IPS-11a (cell line): ENCODE results near the gene GPR78.

Source experiments
- H3K4me3 ChIP-seq: one replicate; pipeline ENCODE4 v1.5.1; 2013; ENCODE audit warnings: low read depth, low read length, control low read depth

The GPR78 gene

GRCh38 chr4:8546766-8547107 is 33.5 kb upstream of the GPR78 start:
- H3K4me3 ChIP-seq: no peak overlapping the region

- H3K4me3 ChIP-seq: no peak overlapping the region
These were observed 32.9 kb upstream of the GPR78 start for GRCh38 chr4:8547108-8547911.

- H3K4me3 ChIP-seq: no peak overlapping the region
These were observed 32.1 kb upstream of the GPR78 start for GRCh38 chr4:8547912-8548730.

- no peak overlapping the region for H3K4me3 ChIP-seq
These were observed 31.4 kb upstream of the GPR78 start for GRCh38 chr4:8548731-8549351.

DNA sequence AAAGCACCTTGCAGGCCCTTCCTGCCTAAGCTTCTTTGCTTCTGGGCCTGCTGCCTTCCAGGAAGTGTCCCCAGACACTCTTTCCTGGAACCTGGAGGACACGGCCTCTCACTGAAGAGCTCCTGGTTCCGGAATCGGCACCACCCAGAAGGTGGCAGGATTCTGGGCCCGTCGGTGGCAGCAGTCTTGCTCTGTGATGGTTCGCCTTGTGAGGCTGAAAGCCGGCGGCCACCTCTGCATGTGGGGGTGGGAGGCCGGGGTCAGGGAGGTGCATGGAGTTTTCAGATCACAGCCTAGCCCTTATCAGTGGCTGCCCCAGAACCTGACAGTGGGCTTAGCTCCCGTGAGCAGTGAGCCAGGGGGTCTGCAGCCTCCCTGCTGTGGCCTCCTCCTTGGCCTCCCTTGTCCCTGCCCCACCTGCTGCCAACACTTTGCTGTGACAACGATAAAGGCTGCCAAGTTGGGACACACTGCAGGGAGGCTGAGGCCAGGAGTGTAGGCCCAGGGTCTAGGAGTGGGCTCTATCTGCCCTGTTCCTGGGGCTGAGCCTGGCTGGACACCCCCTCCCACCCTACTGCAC is 30.8 kb upstream of the GPR78 start:
- no peak overlapping the region for H3K4me3 ChIP-seq

GRCh38 chr4:8550691-8551090 is 29.5 kb upstream of the GPR78 start:
- no peak overlapping the region for H3K4me3 ChIP-seq

DNA sequence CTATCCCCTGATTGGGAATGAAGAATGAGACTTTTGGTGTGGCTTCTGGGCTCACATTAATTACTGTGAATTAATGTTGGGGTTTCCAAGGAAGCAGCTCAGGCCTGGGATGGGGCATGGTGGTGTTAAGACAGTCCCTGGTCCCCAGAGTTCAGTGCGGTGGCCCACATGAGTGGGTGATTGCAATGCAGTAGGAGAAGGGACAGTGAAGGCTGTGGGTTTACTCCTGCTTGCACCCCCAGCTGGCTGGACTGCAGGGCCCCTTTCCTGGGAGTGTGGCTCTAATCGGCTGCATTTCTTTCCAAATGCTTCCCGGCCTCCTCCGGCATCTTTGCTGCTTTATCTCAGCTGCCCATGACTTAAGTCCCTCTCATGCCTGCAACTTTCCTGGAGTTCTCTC is 28.2 kb upstream of the GPR78 start:
- no peak overlapping the region for H3K4me3 ChIP-seq

DNA sequence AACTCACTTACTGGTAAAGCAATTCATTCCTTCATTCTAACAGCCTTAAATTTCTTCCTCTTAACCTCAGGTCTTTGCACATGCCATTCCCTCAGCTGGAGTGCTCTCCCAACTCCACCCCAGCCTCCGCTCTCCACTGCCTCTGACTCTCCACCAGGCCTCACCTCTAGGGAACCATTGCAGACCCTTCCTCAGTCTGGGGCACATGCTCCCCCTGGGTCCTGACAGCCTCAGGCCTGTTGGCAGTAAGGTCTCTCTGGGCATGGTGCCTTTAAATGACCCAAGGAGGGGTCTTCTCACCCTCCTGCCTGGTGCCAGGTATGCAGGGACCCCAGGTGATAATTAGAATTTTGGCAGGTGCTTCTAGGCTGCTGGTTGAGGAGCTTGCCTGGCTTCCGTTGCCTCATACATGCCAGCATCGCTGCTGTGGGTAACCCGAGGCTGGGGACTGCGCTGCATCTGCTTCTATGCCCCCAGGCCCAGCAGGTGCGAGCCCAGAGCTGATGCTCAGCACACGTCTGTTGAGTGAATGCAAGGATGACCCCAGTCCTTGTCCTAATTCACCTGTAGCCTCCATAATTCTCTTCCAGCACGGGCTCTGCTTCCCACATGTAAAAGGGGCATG is 27.5 kb upstream of the GPR78 start:
- H3K4me3 ChIP-seq: no peak overlapping the region

DNA sequence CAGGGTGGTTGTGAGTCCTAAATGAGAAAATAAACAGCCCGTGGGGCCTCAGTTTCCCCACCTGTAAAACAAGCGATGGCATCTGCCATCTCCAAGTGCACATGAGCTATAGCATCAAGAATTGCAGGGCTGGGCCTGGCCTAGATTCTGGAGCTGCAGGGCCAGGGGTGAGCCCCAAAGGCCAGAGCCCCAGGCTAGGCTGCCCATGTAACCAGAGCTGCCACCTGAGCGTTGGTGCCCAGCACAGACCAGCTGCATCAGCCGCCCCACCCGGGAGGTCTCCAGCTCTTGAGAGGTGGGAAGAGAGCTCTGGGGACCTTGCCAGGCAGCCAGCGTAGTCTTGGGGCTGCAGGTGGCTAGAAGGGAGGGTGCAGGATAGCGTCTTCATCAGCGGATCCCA is 27.0 kb upstream of the GPR78 start:
- H3K4me3 ChIP-seq: no peak overlapping the region

GRCh38 chr4:8553991-8554405 is 26.2 kb upstream of the GPR78 start:
- no peak overlapping the region for H3K4me3 ChIP-seq

DNA sequence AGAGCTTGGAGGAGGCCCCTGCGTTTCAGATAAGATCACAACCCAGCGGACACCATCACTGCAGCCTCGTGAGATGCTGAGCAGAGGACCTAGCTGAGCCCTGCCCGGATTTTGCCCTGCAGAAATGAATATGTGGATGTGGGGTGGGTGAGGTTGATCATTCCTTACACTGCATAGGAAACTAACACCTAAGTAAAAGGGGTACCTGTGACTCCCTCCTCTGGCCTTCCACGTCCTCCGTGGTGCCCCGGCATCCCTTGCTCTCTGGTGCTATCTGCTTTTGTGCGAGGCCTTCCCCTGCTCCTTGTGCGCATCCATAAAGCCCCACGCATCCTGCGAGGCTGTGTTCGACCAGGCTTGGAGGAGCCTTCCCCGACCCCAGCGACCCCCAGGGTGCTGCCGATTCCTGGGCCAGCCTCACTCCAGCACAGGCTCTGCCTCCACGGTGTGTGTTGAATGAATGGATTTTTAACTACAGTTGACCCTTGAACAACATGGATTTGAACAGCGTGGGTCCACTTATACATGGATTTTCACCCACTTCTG is 25.6 kb upstream of the GPR78 start:
- H3K4me3 ChIP-seq: no peak overlapping the region

GRCh38 chr4:8555716-8556115 is 24.5 kb upstream of the GPR78 start:
- H3K4me3 ChIP-seq: no peak overlapping the region

- no peak overlapping the region for H3K4me3 ChIP-seq
These were observed 23.6 kb upstream of the GPR78 start for GRCh38 chr4:8556341-8557150.

- no peak overlapping the region for H3K4me3 ChIP-seq
These were observed 22.8 kb upstream of the GPR78 start for GRCh38 chr4:8557151-8558076.

- H3K4me3 ChIP-seq: no peak overlapping the region
These were observed 21.9 kb upstream of the GPR78 start for GRCh38 chr4:8558080-8558960.

- H3K4me3 ChIP-seq: no peak overlapping the region
These were observed 21.2 kb upstream of the GPR78 start for GRCh38 chr4:8559011-8559410.

- no peak overlapping the region for H3K4me3 ChIP-seq
These were observed 20.5 kb upstream of the GPR78 start for GRCh38 chr4:8559524-8560264.
